Pancreas (tissue), 10 donors: ENCODE measurements around the gene GRHPR. TPM values are rescaled to one million over a fixed set of nuclear protein-coding genes. Genes with fewer than 3 reads are reported as not detected.
A peak's percentile ranks its signal among the peaks of the same experiment; 100 is the strongest.
"Not testable (repeated sequence)": the region's sequence is repeated elsewhere in the genome, so short reads cannot be mapped to it uniquely, and the experiment has no call there.

Experiments used
- ATAC-seq, 4 donors: fragments of 200-7000 bp; cut with Tn5 transposase; one replicate each; pipeline versions ENCODE4 v1.8.0 to v1.9.1; 2020; ENCODE audit warnings: mild to moderate bottlenecking in 4 of 4, moderate library complexity in 4 of 4
- DNase-seq, 6 donors: peaks; one replicate each; pipeline ENCODE4 v3.0.0-alpha.2; 2020
- FAIRE-seq: peaks from 2 replicates; lab custom pipeline; 2012; peaks lifted over from hg19 to GRCh38; lab: Jason Lieb, UNC
- H3K27ac ChIP-seq, 4 donors: fragments of 200-600 bp; sonication (generic); 1 replicate in 3 of 4; 2 replicates in 1 of 4; pipeline versions ENCODE4 v1.5.0 to v1.8.0; 2020
- H3K27me3 ChIP-seq, 4 donors: fragments of 200-600 bp; one replicate each; pipeline ENCODE4 v1.8.0; 2021
- H3K36me3 ChIP-seq, 3 donors: fragments of 200-600 bp; sonication (generic) in 1 of 3; one replicate each; pipeline versions ENCODE4 v1.5.0 to v1.8.0; 2020 to 2021
- H3K4me1 ChIP-seq, 3 donors: fragments of 200-600 bp; one replicate each; pipeline ENCODE4 v1.8.0; 2021
- H3K4me3 ChIP-seq, 4 donors: fragments of 200-600 bp; sonication (generic) in 2 of 4; one replicate each; pipeline versions ENCODE4 v1.5.0 to v1.8.0; 2020 to 2021
- H3K9me3 ChIP-seq, 4 donors: fragments of 200-600 bp; one replicate each; pipeline ENCODE4 v1.8.0; 2021
- WGBS, 2 donors: extraction: QIAGEN DNeasy Blood & Tissue Kit; methylation state at CpG; one replicate each; pipeline ENCODE4 v1.1.7; 2013; 5-methylcytosine and 5-hydroxymethylcytosine counted together
- intact Hi-C, 3 donors: fragments of 100-400 bp; cut with DNase I; formaldehyde crosslinking; loops; one replicate each; pipeline versions ENCODE4 v1.11.1 to v1.14.2; 2022
- polyA plus RNA-seq, 2 donors: library from polyadenylated mRNA; stranded (reverse); fragments of 200-250 nt; gene quantifications; one replicate each; pipeline ENCODE4 v1.2.3, GENCODE V29; 2013
- total RNA-seq, 6 donors: library from RNA; stranded (reverse); fragmentation: NEBNext Ultra II Directional in 4 of 6; extraction: Animal tissue kit (Norgen Biotek cat#: 25700) in 4 of 6; gene quantifications; one replicate each; pipeline versions ENCODE4 v1.2.1 to v1.2.4, GENCODE V29; 2021 to 2023
- TF ChIP-seq, protein P1 (sequence below), 4 donors: fragments of 200-600 bp; sonication (generic) in 3 of 4; IDR thresholded peaks; one replicate each; pipeline versions ENCODE4 v1.5.0 to v1.8.0; 2021; ENCODE audit warnings: antibody characterized with exemption in 4 of 4
- donor health status: healthy with polysubstance abuse.
- donor health status: DM: no; HTN: no; CAD: no; lungs with moderate emphysema.
- donor health status: DM: no; HTN: no; CAD: no.
- donor health status: control.
- donor health status: control.
- donor health status: Bipolar disorder and iron deficiency.
- donor health status: DM: yes; HTN: yes; CAD: no.
- donor health status: DM: no; HTN: no; CAD: no.
- donor health status: DM: no; HTN: no; CAD: no.
- donor health status: DM: yes; HTN: yes; CAD: no.

GRHPR gene
- total and polyA plus RNA-seq, 8 donors = 30.2 to 54.3 (median 43.3) TPM

- H3K4me1 ChIP-seq = peaks cover 12 to 24% (median 20%) of the 10 kb centered on the region in 3 donors
- ATAC-seq = no peak
- 71 to 82% methylated on average over 14 to 18 of the region's 18 CpGs for WGBS, 2 donors
- H3K36me3 ChIP-seq = peaks cover 0 to 21% (median 0%) of the 10 kb centered on the region in 3 donors
- no peak overlapping the region for H3K4me3 ChIP-seq
- H3K27me3 ChIP-seq = no peaks in the 10 kb centered on the region
- TF ChIP-seq, protein P1, sequence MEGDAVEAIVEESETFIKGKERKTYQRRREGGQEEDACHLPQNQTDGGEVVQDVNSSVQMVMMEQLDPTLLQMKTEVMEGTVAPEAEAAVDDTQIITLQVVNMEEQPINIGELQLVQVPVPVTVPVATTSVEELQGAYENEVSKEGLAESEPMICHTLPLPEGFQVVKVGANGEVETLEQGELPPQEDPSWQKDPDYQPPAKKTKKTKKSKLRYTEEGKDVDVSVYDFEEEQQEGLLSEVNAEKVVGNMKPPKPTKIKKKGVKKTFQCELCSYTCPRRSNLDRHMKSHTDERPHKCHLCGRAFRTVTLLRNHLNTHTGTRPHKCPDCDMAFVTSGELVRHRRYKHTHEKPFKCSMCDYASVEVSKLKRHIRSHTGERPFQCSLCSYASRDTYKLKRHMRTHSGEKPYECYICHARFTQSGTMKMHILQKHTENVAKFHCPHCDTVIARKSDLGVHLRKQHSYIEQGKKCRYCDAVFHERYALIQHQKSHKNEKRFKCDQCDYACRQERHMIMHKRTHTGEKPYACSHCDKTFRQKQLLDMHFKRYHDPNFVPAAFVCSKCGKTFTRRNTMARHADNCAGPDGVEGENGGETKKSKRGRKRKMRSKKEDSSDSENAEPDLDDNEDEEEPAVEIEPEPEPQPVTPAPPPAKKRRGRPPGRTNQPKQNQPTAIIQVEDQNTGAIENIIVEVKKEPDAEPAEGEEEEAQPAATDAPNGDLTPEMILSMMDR (IDR thresholded peaks at IDR 0.05) = no peak
- FAIRE-seq = no peak
- DNase-seq = peak in 1 of 6 donors; percentile 65
- no peaks in the 10 kb centered on the region for H3K9me3 ChIP-seq
- no peak overlapping the region for H3K27ac ChIP-seq
- intact Hi-C loops = no loop called here
These were observed 2.3 kb downstream of the GRHPR start for GRCh38 chr9:37424686-37425297.

- FAIRE-seq = no peak
- H3K27me3 ChIP-seq = no peaks in the 10 kb centered on the region
- TF ChIP-seq, protein P1 (IDR thresholded peaks at IDR 0.05) = no peak
- intact Hi-C loops = no loop called here
- H3K9me3 ChIP-seq = no peaks in the 10 kb centered on the region
- 75 to 87% methylated on average over 11 of the region's 11 CpGs for WGBS, 2 donors
- H3K27ac ChIP-seq = no peak overlapping the region
- peaks cover 12 to 24% (median 20%) of the 10 kb centered on the region in 3 donors for H3K4me1 ChIP-seq
- ATAC-seq = no peak
- peak in 2 of 6 donors; percentile 50 to 57 for DNase-seq
- H3K36me3 ChIP-seq = peaks cover 0 to 21% (median 0%) of the 10 kb centered on the region in 3 donors
- H3K4me3 ChIP-seq = no peak overlapping the region
These were observed 2.8 kb downstream of the GRHPR start for GRCh38 chr9:37425298-37425752.

DNA sequence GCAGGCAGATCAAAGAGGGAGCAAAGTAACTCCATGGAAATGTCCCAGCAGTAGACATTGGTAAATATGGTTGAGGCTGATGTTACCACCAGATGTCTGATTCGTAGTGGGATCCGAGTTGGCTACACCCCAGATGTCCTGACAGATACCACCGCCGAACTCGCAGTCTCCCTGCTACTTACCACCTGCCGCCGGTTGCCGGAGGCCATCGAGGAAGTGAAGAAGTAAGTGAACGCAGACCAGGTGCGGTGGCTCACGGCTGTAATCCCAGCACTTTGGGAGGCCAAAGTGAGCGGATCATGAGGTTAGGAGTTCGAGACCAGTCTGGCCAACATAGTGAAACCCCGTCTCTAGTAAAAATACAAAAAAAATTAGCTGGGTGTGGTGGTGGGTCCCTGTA, 3.9 kb downstream of the GRHPR start:
- H3K9me3 ChIP-seq, FAIRE-seq, H3K27me3 ChIP-seq, H3K4me3 ChIP-seq, ATAC-seq, H3K27ac ChIP-seq, intact Hi-C loops: not testable (repeated sequence)
- H3K36me3 ChIP-seq = peaks cover 0 to 21% (median 0%) of the 10 kb centered on the region in 3 donors
- WGBS, 2 donors = 93 to 94% methylated on average over 15 of the region's 15 CpGs
- peak in 1 of 6 donors; percentile 34 for DNase-seq
- H3K4me1 ChIP-seq = peaks cover 12 to 24% (median 20%) of the 10 kb centered on the region in 3 donors

DNA sequence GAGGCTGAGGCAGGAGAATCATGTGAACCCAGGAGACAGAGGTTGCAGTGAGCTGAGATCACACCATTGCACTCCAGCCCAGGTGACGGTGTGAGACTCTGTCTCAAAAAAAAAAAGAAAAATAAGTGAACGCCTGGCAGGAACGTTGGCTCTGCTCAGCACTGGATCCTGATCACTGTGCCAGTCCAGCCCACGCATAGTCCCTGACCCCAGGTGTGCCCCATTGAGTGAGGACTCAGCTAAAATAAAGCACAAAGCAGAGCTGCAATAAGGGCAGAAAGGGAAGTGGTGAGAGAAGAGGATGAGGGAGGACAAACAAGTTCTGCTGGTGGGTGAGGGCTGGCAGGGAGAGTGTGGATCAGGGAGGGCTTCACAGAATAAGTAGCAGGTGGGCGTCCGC, 4.3 kb downstream of the GRHPR start:
- peaks cover 12 to 20% (median 17%) of the 10 kb centered on the region in 3 donors for H3K4me1 ChIP-seq
- H3K36me3 ChIP-seq = peaks cover 0 to 21% (median 0%) of the 10 kb centered on the region in 3 donors
- FAIRE-seq (no peak), DNase-seq (peak in 1 of 6 donors; percentile 14), ATAC-seq (no peak)
- 85 to 92% methylated on average over 6 of the region's 6 CpGs for WGBS, 2 donors
- H3K27me3 ChIP-seq = no peaks in the 10 kb centered on the region
- H3K27ac ChIP-seq = no peak overlapping the region
- no peaks in the 10 kb centered on the region for H3K9me3 ChIP-seq
- TF ChIP-seq, protein P1 (IDR thresholded peaks at IDR 0.05) = no peak
- intact Hi-C loops = no loop called here
- no peak overlapping the region for H3K4me3 ChIP-seq

DNA sequence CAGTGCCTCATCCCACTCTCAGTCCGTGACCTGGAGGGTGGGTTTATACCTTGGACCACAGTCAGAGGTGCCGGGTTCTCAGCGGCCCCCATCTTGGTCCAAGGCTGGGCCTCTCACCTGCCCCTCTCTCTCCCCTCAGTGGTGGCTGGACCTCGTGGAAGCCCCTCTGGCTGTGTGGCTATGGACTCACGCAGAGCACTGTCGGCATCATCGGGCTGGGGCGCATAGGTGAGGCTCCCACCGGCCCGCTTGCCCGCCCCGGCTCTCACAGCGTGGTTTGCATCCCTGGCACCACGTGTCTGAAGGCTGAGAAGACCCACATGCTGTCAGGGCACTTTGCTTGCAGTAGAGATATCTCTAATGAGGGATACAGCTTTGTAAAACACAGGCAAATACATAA, 5.8 kb downstream of the GRHPR start:
- FAIRE-seq (no peak), DNase-seq (peak in 2 of 6 donors; percentile 48 to 69), ATAC-seq (no peak)
- WGBS, 2 donors = 93 to 97% methylated on average over 14 of the region's 14 CpGs
- intact Hi-C loops = no loop called here
- Histone ChIP-seq H3K27me3 (no peaks in the 10 kb centered on the region), H3K27ac (no peak overlapping the region), H3K4me1 (peaks cover 12 to 17% (median 13%) of the 10 kb centered on the region in 3 donors), H3K9me3 (no peaks in the 10 kb centered on the region), H3K36me3 (peaks cover 0 to 21% (median 0%) of the 10 kb centered on the region in 3 donors), H3K4me3 (no peak overlapping the region)
- TF ChIP-seq, protein P1 (IDR thresholded peaks at IDR 0.05) = no peak
